HG03097 (cell line): ENCODE data around the gene SEMA6C.
A peak's percentile ranks its signal among the peaks of the same experiment; 100 is the strongest.
"Not testable (repeated sequence)": the region's sequence is repeated elsewhere in the genome, so short reads cannot be mapped to it uniquely, and the experiment has no call there.

Experiments used
- ATAC-seq: cut with Tn5 transposase; IDR thresholded peaks from one replicate; pipeline ENCODE4 v1.9.1; 2021; ENCODE audit not compliant: unreplicated experiment, low FRiP score

SEMA6C gene, protein sequence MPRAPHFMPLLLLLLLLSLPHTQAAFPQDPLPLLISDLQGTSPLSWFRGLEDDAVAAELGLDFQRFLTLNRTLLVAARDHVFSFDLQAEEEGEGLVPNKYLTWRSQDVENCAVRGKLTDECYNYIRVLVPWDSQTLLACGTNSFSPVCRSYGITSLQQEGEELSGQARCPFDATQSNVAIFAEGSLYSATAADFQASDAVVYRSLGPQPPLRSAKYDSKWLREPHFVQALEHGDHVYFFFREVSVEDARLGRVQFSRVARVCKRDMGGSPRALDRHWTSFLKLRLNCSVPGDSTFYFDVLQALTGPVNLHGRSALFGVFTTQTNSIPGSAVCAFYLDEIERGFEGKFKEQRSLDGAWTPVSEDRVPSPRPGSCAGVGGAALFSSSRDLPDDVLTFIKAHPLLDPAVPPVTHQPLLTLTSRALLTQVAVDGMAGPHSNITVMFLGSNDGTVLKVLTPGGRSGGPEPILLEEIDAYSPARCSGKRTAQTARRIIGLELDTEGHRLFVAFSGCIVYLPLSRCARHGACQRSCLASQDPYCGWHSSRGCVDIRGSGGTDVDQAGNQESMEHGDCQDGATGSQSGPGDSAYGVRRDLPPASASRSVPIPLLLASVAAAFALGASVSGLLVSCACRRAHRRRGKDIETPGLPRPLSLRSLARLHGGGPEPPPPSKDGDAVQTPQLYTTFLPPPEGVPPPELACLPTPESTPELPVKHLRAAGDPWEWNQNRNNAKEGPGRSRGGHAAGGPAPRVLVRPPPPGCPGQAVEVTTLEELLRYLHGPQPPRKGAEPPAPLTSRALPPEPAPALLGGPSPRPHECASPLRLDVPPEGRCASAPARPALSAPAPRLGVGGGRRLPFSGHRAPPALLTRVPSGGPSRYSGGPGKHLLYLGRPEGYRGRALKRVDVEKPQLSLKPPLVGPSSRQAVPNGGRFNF

DNA sequence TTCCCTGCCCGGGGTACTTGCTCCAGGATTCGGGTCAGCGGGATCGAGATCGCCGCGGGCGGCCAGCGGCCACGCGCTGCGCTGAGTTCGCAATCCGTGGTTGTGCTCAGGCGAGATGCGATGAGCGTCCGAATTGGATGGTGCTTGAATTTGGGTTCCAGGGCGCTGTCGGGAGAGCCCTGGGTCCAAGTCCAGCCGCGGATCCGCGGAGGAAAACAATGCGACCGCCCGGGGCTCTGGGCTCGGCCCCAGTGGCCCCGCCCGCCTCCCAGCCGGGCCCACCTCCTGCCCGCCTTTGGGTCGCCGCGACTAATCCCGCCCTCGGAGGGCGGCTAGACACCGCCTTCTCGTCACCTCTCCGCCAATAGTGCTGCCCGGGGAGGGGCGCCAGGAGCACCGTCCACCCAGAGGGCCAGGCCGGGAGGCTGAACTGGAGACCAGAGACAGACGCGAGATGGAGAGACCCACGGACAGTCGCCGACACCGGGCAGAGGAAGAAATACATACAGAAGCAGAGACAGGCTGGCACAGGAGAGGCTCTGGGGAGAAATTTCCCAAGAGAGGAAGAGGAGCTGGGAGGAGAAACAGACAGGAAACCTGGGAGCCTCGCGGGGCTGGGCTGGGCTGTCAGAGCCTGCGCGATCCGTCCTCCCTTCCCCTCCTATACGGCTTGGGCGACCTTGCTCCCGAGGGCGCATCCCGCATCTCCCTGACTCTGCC lies at the start of gene SEMA6C:
Gene SEMA6C, minus strand, starts transcription at position 220 of the 720 bp plus-strand sequence. CDS start 4,010 bp downstream, outside the sequence.
- peak; percentile 95 for ATAC-seq

DNA sequence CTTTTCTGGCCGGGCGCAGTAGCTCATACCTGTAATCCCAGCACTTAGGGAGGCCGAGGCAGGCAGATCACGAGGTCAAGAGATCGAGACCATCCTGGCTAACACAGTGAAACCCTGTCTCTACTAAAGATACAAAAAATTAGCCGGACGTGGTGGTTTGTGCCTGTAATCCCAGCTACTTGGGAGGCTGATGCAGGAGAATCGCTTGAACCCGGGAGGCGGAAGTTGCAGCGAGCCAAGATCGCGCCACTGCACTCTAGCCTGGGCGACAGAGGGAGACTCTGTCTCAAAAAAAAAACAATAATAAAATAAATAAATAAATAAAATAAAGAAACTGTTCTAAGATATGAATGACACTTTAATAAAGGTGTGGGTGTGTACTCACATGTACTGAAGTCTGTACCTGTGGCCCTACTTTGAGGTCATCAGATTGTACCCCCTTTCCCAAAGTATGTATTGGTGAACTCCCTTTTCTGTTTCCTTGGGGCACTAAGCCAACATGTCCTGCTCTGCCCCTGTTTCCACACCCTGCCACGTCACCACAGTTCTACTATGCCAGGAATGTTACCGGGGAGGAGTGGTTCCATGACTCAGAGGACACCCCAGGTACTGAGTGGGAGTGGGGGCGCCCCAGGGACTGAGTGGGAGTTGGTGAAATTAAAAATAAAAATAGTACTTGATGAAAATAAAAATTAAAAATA lies 48.6 kb upstream of the SEMA6C start:
- ATAC-seq = not testable (repeated sequence)

DNA sequence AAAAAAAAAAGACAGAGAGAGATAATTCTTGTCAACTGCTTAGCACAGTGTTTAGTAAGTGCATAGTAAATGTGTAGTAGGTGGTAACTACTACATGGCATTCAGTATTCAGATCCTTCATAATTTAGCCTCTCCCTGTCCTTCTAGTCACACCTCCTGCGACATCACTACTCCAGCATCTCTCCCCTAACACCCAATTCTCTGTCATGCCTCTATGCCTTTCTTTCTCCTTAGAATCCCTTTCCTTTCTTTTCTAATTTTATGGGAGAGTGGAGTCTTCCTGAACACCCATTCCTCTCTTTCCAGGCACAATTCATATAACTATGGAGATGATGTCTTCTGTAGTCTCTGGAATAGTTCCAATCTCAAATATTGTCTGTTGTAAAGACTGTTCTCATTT lies 47.4 kb upstream of the SEMA6C start:
- no peak for ATAC-seq

DNA sequence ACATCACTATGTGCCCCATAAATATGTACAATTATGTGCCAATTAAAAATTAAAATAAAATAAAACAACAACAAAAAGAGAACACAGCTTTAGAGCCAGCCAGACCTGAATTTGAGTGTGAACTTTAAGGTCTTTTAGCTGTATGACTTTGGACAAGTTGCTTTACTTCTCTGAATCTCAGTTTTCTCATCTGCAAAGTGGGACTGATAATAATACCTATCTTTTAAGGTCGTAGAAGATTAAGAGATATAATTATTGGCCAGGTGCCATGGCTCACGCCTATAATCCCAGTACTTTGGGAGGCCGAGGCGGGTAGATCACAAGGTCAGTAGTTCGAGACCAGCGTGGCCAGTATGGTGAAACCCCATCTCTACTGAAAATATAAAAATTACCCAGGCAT lies 46.9 kb upstream of the SEMA6C start:
- no peak for ATAC-seq

DNA sequence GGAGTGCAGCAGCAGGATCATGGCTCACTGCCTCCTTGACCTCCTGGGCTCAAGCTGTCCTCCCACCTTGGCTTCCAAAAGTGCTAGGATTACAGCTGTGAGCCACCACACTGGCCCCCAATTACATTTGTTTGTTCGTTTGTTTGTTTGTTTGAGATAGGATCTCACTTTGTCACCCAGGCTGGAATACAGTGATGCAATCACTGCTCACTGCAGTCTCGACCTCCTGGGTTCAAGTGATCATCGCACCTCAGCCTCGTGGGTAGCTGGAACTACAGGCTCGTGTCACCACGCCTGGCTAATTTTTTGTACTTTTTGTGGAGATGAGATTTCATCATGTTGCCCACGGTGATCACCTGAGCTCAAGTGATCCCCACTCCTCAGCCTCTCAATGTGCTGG lies 45.6 kb upstream of the SEMA6C start:
- no peak for ATAC-seq

DNA sequence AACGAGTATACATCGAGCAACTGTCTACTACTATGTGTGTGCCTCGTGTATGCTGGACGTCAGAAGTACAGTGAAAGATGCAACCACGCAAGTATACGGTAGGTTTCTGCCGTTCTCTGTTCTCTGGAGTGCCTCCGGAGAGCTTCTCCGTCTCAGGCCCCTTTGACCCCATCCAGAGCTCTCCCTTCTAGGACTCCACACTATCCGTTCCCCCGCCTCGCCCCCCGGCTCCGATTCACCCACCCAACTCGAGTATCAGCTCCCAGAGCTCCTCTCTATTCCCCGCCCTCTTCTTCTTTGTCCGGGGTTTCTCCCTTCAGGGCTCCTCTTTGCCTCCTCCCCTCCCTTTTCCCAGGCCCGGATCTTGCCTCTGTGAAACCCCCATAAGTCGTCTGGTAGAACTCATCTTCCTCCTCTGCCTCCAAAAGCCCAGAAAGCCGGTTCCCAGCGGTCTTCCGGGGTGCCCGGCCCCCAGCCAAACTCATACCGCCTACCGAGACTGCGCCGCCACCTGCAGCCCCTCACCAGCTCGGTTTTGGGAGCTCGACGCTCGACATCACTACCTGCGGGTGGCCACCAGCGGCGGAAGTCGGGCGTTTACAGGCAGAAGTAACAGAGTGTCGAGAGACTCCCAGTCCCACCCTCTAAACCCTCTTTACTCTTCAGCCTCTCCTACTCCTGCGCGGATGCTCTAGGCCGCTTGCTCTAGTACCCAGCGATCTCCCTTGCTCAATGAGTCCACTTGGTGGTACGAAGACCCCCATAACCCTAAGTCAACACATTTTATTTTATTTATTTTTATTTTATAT lies 43.4 kb upstream of the SEMA6C start, which contains the start of gene VPS72:
Gene VPS72, minus strand, starts transcription at position 561 of the 809 bp plus-strand sequence. Its CDS starts 76 bp downstream, at position 485.
- peak; percentile 77 for ATAC-seq

DNA sequence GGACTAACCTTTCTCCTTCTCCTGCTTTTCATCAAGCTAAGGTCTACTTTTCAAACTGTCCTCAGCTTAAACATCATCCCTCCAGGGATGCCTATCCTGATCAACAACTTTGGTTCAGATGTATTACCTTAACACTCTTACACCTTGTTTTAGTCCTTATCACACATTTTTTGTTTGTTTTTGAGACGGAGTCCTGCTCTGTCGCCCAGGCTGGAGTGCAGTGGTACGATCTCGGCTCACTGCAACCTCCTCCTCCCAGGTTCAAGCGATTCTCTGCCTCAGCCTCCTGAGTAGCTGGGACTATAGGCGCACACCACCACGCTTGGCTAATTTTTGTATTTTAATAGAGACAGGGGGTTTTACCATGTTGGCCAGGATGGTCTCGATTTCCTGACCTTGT lies 42.2 kb upstream of the SEMA6C start:
- not testable (repeated sequence) for ATAC-seq

DNA sequence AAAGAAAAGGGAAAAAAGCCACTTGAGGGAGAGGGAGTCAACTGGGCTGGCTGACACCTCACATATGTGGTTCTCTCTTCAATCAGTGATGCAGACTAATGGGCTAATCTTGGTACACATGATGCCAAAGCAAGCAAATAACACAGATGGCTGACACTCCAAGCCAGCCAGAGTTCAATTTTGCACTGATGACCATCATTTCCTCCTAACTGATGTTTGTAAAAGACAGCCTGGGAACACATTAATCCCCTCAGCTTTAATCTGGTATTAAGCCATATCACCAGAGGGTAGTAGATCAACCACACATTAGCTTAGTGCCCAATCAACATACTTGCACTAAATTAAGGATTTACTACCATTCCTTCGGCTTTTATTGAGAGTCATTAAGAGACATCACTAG lies 40.8 kb upstream of the SEMA6C start:
- ATAC-seq = no peak

DNA sequence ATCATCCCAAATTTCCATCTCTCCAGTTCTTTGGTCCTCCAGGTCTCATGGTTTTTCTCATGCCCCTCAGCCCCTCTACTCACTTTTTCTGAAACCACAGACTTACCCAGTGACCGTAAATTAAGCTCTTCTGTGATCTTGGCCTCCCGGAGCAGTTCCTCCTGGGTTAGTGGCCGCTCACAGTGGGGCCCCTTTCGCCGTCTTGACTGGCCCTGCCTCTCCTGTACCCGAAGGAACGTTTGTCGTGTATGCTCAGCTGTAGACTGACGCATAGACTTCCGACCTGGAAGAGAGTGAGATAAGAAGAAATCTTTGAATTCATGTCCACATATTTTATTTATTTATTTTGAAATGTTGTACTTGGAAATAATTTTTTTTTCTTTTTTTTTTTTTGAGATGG lies 37.8 kb upstream of the SEMA6C start:
- no peak for ATAC-seq

DNA sequence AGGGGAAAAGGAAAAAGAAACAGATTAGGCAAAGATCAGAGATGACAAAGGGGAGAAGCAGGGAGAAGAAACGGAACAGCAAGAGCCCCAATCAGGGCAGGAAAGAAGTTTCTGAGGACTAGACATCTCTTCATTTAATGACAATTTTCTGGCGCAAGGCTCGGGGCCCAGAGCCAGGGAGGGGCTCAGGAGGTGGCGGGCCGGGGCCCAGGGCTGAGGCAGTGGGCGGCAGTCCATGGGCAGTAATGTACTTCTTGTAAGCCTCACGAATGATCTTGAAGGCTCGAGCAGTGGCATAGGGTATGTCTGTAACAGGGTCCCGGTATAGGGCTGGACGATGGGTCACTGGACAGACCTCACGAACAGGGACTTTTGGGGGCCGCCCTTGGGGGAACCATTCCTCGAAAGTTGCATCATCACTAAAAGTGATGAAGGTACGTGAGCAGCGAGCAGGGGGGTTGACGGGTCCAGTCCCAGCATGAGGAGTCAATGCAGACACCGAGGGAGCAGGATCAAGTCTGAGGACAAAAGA lies 30.1 kb upstream of the SEMA6C start:
- no peak for ATAC-seq

DNA sequence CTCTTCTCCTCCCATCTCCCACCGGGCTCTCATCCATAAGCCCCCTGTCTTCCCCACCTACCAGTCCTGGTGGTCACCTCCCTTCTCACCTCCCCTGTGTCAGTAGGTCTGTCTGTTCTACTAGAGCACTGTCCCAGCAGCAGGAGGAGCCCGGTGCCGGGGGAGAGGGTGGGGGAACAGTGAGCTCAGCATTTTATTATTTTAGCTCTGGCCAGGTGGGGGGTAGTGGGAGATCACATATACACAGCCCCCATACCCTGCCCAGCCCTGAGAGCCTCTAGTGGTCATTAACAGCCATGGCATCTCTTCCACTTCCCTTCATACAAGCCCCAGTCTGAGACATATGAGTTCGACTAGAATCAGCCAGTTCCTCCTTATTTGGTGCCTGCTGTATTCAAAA lies 29.4 kb upstream of the SEMA6C start, which contains the start of gene TMOD4:
Gene TMOD4, minus strand, starts transcription at position 119 of the 400 bp plus-strand sequence. CDS start 1,106 bp downstream, outside the sequence.
- ATAC-seq = no peak

DNA sequence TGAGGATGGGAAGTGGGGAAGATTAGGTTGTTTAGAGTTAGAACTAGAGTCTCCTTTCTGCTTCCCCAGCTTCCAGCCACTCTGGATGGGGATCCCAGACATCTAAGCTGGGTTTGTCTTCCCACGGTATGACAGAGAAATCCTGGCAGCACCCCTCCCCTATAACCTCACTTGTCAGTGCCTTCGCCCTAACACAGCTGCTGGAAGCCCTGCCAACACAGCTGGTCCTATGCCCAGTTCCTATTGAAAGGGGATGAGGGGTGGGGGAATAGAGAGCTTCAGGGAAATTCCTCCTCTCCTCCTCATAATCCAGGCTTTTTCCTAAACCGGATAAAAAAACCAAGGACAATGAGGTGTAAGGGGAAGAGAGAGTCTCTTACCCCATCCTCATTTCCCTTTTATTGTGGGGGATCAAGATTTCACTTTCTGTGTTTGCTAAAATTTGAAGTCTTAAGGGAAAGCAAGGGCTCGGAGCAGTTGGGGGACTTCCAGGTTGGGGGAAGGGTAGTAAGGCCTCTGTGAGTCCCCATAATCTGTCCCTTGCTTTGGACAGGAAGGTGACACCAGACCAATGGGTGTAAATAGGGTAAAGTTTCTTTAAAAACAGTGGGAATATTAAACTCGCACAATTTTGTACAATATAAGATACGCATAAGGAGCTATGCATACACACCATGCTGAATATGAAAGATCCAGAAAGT lies 28.8 kb upstream of the SEMA6C start:
- ATAC-seq = no peak

DNA sequence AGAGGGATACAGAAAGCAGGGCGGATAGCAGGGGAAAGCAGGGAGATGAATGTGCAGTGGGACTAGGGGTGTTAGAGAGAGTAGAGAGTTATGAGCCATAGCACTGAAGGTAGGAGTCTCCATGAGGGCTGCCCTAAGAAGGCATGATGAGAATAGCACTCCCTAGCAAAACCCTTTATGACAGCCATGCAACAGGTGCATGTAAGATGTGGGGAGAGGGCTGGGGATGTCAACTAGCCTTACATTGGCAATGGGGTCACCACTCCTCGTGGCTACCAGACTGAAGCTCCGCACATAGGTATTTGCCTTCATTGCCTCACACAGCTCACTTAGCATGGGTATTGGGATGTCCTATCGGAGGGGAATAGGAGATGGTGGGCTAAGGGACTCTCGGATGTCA lies 24.8 kb upstream of the SEMA6C start:
- ATAC-seq = no peak

DNA sequence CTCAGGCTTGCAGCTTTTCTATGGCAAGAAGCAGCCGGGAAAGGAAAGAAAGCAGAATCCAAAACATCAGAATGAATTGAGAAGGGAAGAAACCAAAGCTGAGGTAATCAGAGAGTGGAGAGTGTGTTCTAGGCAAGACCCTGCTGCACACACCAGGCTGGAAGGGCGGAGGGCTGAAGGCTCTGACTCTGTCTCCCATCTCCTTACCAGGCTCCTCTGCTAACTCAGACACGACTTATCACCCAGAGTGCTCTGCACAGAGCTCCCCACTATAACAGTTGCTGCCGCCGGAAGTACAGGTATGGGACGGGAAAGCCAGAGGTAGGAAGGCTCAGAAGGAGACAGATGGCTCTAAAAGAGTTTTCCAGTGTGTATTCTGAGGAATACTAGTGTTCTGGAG lies 20.7 kb upstream of the SEMA6C start:
- ATAC-seq = no peak

DNA sequence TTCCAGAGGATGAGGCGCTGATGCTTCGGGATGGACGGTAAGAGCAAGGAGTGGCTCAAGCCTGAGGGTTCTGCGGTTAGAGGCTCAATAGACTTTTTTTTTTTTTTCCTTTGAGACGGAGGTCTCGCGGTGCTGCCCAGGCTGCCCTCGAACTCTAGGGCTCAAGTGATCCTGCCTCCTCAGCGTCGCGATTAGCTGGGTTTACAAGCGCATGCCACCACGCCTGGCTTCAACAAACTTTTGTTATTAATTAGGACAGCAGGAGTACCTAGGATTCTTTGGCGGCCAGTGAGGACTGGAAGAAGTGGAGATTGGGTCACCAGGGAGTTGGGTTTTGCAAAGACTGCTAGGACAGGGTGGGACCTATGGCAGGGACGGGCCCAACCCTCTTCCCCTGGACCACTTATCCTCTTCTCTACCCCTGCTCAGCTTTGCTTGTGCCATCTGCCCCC lies 20.1 kb upstream of the SEMA6C start:
- no peak for ATAC-seq

DNA sequence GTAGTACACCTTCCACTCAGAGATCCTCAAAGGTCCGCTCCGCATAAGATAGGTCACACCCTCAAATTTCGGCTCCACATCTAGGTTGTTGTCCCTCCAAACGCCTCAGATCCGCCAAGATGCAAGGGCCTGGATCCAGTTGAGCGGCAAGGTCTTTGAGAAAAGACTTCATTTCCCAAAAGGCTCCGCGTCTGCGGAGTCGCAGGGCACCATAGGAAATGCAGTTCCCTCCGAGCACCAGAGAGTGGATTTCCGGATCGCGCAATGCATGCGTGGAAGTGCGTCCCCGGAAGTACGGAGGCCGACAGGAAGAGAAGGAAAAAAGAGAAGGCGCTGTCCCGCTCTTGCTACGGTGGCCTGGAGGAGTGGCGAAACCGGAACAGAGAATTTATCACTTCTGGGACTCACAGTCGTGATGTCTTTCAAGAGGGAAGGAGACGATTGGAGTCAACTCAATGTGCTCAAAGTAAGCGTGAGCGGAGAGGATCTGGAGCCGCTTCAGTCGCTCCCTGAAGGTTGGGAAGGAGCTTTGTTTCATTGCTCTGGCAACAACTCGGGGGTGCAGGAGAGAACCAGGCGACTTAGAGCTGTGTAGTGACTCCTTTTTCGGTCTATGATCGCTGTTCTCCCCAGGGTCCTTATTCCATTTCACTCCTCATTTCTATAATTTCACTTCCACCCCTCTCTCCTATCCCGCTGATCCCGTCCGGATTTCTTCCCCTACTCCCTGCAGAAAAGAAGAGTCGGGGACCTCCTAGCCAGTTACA lies 19.5 kb upstream of the SEMA6C start, which contains the start of the genes LYSMD1 and SCNM1:
Gene LYSMD1, minus strand, starts transcription at position 165 of the 767 bp plus-strand sequence. CDS start 644 bp downstream, outside the sequence.
Gene SCNM1, plus strand, starts transcription at position 407 of the 767 bp plus-strand sequence. Its CDS starts 9 bp downstream, at position 416.
- ATAC-seq = peak; percentile 83

DNA sequence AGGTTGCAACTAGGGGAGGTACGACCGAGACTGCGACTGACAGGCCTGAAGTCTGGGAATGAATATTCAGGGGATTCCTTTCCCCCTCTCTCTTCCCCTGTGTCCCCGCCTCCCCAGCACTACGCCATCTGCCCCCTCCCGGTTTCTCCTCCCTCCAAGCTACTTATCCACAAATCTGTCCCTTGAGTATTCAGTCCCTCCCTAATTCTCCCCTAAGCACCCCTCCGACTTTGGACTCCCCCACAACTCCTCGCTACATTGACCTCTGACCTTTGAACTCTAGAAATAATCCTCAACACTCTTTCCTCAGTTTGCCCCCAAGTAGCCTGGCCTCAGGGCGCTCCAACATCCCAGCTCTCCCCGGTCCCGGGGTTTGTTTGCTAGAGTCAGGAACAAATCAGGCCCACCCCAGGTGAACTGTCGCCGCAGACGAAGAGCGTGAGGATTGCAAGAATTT lies 18.9 kb upstream of the SEMA6C start:
- ATAC-seq = no peak
